DND-41 (cell line): ENCODE data around the gene CALY.

Source experiments
- EZH2 ChIP-seq: IDR thresholded peaks from 3 replicates; pipeline ENCODE4 v1.6.1; 2012; ENCODE audit warnings: borderline replicate concordance, low read depth, mild to moderate bottlenecking, moderate library complexity, low read length, inconsistent platforms; ENCODE audit not compliant: severe bottlenecking
- TF ChIP-seq, protein P1 (sequence below): IDR thresholded peaks from 2 replicates; pipeline ENCODE4 v1.5.1; 2012; ENCODE audit warnings: borderline replicate concordance, low read length, moderate library complexity, mild to moderate bottlenecking; ENCODE audit not compliant: poor library complexity, severe bottlenecking; ENCODE audit errors: extremely low read depth

DNA sequence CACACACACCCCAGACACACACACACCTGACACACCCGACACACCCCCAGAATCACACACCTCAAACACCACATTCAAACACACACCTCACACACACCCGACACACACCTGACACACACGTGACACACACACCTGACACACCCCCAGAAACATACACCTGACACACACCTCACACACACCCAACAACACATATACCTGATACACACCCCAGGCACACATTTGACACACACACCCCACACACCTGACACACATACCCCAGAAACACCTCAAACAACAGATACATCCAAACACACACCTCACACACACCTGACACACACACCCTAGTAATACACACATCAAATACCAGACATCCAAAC is 652 bp upstream of the CALY start:
- TF ChIP-seq, protein P1, sequence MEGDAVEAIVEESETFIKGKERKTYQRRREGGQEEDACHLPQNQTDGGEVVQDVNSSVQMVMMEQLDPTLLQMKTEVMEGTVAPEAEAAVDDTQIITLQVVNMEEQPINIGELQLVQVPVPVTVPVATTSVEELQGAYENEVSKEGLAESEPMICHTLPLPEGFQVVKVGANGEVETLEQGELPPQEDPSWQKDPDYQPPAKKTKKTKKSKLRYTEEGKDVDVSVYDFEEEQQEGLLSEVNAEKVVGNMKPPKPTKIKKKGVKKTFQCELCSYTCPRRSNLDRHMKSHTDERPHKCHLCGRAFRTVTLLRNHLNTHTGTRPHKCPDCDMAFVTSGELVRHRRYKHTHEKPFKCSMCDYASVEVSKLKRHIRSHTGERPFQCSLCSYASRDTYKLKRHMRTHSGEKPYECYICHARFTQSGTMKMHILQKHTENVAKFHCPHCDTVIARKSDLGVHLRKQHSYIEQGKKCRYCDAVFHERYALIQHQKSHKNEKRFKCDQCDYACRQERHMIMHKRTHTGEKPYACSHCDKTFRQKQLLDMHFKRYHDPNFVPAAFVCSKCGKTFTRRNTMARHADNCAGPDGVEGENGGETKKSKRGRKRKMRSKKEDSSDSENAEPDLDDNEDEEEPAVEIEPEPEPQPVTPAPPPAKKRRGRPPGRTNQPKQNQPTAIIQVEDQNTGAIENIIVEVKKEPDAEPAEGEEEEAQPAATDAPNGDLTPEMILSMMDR: no peak
- no peak for TF ChIP-seq EZH2
